Osteoblast (primary cell): ENCODE data around the gene ST3GAL2. TPM values are rescaled to one million over a fixed set of nuclear protein-coding genes. Genes with fewer than 3 reads are reported as not detected.
A peak's percentile ranks its signal among the peaks of the same experiment; 100 is the strongest.

ENCODE experiments used
- DNase-seq: peaks from one replicate; pipeline ENCODE4 v3.0.0; 2011; ENCODE audit warnings: low spot score, mixed read lengths; ENCODE audit not compliant: insufficient read length; ENCODE audit errors: missing footprints
- H2AFZ ChIP-seq: 2 replicates; pipeline ENCODE4 v1.6.0; 2011; ENCODE audit warnings: mild to moderate bottlenecking, low read length
- H3K27ac ChIP-seq: 2 replicates; pipeline ENCODE4 v1.5.1; 2011; ENCODE audit warnings: mild to moderate bottlenecking, low read depth, low read length, moderate library complexity
- H3K27me3 ChIP-seq: 2 replicates; pipeline ENCODE4 v1.6.0; 2012; ENCODE audit warnings: mild to moderate bottlenecking, control low read depth, inconsistent platforms, low read length, moderate library complexity; ENCODE audit not compliant: insufficient read depth
- H3K36me3 ChIP-seq: 2 replicates; pipeline ENCODE4 v1.5.1; 2011; ENCODE audit warnings: mild to moderate bottlenecking, low read length, control low read depth, moderate library complexity; ENCODE audit not compliant: insufficient read depth
- H3K4me1 ChIP-seq: 2 replicates; pipeline ENCODE4 v1.5.1; 2011; ENCODE audit warnings: mild to moderate bottlenecking, low read length, control low read depth, moderate library complexity; ENCODE audit not compliant: insufficient read depth
- H3K4me2 ChIP-seq: 2 replicates; pipeline ENCODE4 v1.6.0; 2011; ENCODE audit warnings: mild to moderate bottlenecking, low read length; ENCODE audit not compliant: insufficient read depth
- H3K4me3 ChIP-seq: fragments of 200-600 bp; sonication (generic); 3 replicates; pipeline ENCODE4 v1.5.1; 2012; ENCODE audit warnings: mild to moderate bottlenecking, low read length, inconsistent platforms; ENCODE audit not compliant: insufficient read depth
- H3K79me2 ChIP-seq: 2 replicates; pipeline ENCODE4 v1.6.0; 2012; ENCODE audit warnings: mild to moderate bottlenecking, low read length, control low read depth, inconsistent platforms; ENCODE audit not compliant: insufficient read depth
- H3K9me3 ChIP-seq: 2 replicates; pipeline ENCODE4 v1.5.1; 2011; ENCODE audit warnings: low read depth, low read length, control low read depth
- H4K20me1 ChIP-seq: 2 replicates; pipeline ENCODE4 v1.6.0; 2012; ENCODE audit warnings: mild to moderate bottlenecking, low read length, control low read depth; ENCODE audit not compliant: insufficient read depth
- total RNA-seq: library from RNA; depleted of rRNA; stranded (reverse); fragments of >200 nt; gene quantifications from 2 replicates; pipeline ENCODE4 v1.2.3, GENCODE V29; 2012
- TF ChIP-seq, protein P1 (sequence below): IDR thresholded peaks from 2 replicates; pipeline ENCODE4 v1.5.1; 2011; ENCODE audit warnings: mild to moderate bottlenecking, low read depth, low read length, moderate library complexity; ENCODE audit errors: extremely low read depth

ST3GAL2 gene
- total RNA-seq, 1 donor, result 22.4 TPM

DNA sequence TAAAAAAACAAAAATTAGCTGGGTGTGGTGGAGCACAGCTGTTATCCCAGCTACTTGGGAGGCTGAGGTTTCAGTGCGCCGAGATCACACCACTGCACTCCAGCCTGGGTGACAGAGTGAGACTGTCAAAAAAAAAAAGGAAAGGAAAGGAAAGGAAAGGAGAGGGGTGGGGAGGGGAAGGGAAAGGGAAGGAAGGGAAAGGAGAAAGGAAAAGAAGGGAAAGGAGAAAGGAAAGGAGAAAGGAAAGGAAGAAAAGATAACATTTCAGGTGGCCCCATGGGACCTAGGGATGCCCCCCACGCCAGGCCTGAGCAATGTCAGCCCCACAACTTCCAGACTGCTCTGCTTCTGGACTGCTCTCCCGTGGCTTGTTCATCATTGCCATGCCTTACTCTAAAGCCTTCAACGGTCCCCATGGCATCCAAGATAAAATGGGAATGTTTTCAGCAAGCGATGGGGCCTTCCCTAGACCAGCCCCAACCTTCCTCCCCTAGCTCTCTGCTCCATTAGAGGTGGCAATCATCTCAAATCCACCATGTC, 55.4 kb downstream of the ST3GAL2 start:
- no peaks in the 10 kb centered on the region for H3K9me3 ChIP-seq
- TF ChIP-seq, protein P1, sequence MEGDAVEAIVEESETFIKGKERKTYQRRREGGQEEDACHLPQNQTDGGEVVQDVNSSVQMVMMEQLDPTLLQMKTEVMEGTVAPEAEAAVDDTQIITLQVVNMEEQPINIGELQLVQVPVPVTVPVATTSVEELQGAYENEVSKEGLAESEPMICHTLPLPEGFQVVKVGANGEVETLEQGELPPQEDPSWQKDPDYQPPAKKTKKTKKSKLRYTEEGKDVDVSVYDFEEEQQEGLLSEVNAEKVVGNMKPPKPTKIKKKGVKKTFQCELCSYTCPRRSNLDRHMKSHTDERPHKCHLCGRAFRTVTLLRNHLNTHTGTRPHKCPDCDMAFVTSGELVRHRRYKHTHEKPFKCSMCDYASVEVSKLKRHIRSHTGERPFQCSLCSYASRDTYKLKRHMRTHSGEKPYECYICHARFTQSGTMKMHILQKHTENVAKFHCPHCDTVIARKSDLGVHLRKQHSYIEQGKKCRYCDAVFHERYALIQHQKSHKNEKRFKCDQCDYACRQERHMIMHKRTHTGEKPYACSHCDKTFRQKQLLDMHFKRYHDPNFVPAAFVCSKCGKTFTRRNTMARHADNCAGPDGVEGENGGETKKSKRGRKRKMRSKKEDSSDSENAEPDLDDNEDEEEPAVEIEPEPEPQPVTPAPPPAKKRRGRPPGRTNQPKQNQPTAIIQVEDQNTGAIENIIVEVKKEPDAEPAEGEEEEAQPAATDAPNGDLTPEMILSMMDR, result no peak
- DNase-seq, result no peak
- peaks cover 26% of the 10 kb centered on the region for H3K36me3 ChIP-seq
- no peak overlapping the region for H2AFZ ChIP-seq
- H3K27ac ChIP-seq, result no peak overlapping the region
- peaks cover 18% of the 10 kb centered on the region for H3K79me2 ChIP-seq
- H3K4me2 ChIP-seq, result no peak overlapping the region
- no peaks in the 10 kb centered on the region for H4K20me1 ChIP-seq
- no peak overlapping the region for H3K4me3 ChIP-seq
- H3K4me1 ChIP-seq, result peaks cover 7% of the 10 kb centered on the region
- no peaks in the 10 kb centered on the region for H3K27me3 ChIP-seq

DNA sequence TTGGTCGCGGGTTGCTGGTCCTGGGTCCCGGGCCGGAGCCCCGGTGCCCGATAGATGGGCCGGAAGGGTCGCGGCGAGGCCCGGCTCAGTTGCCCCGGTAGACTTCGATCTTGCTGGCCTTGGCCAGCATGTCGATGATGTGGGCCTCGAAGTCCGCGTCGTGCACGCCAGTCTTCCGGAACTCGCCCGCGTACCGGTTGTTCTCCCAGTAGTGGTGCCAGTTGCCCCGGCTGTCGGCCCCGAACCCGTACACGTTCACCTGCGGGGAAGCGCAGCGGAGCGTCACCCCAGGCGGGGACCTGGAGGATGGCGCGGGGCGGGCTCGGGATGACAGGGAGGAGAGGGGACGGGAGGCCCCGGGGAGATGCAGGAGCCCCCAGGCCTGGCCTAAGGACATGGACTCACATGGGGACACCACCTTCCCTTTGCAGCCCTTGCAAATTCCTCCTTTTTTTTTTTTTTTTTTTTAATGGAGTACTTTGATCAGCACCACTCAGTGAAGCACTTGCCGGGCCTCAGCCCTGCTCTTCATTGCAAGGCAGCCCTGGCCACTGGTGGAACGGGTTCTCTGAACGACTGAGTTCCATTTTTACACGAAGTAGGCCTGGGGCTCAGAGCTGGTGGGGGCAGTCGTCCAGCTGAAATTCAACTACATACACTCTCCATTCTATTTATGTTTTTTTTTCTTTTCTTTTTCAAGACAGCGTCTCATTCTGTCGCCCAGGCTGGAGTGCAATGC, 57.1 kb downstream of the ST3GAL2 start:
- Histone ChIP-seq H3K9me3 (no peaks in the 10 kb centered on the region), H3K27ac (no peak overlapping the region), H3K4me2 (peak overlapping the region; percentile 91), H2AFZ (peak overlapping the region; percentile 86), H3K27me3 (no peaks in the 10 kb centered on the region), H4K20me1 (no peaks in the 10 kb centered on the region), H3K79me2 (peaks cover 18% of the 10 kb centered on the region), H3K36me3 (peaks cover 20% of the 10 kb centered on the region), H3K4me3 (peak overlapping the region; percentile 91), H3K4me1 (peaks cover 7% of the 10 kb centered on the region)
- TF ChIP-seq, protein P1, result no peak
- DNase-seq, result no peak

DNA sequence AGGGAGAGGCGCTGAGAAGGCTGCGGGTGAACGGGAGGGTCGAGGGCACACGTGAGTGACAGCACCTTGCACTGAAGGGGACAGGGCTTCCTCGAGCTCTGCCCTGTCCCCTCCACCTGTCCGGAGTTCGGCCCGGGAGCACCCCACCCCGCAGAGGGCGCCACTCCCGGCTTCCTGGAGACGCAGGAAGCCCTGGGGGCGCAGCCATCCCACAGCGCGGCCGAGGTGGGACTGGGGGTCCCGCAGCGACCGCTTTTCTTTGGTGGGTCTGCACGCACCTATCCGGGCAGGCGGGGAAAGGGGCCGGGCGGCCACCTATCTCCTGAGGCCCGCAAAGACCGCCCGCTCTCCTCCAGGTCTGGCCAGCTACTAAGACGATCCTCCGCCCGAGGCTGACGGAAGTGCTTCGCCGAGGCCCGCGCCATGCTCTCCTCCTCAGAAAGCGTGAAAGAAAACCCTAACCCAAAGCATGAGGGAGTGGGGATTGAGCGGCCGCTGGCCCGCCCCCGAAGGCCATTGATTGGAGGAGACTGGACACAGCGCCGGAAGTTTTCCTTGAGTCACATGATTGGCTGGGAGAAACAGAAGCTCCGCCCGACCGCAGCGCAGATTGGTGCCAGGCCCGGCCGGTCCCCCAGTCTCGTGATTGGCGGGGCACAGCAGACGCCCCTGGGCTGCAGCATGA, 57.8 kb downstream of the ST3GAL2 start:
- peak overlapping the region; percentile 91 for H3K4me2 ChIP-seq
- peak; percentile 99 for DNase-seq
- H4K20me1 ChIP-seq, result no peaks in the 10 kb centered on the region
- peak overlapping the region; percentile 76 for H3K27ac ChIP-seq
- peaks cover 26% of the 10 kb centered on the region for H3K36me3 ChIP-seq
- peak overlapping the region; percentile 56 for H2AFZ ChIP-seq
- TF ChIP-seq, protein P1, result peak; percentile 26
- peak overlapping the region; percentile 91 for H3K4me3 ChIP-seq
- no peaks in the 10 kb centered on the region for H3K27me3 ChIP-seq
- peaks cover 7% of the 10 kb centered on the region for H3K4me1 ChIP-seq
- H3K79me2 ChIP-seq, result peaks cover 18% of the 10 kb centered on the region
- no peaks in the 10 kb centered on the region for H3K9me3 ChIP-seq
